B cell (primary cell): ENCODE measurements around the gene MTHFD2L. TPM values are rescaled to one million over a fixed set of nuclear protein-coding genes. Genes with fewer than 3 reads are reported as not detected.

Experiments
- ATAC-seq: fragments of 200-7000 bp; cut with Tn5 transposase; one replicate; pipeline ENCODE4 v1.10.0; 2021; ENCODE audit warnings: low read depth, mild to moderate bottlenecking, moderate number of reproducible peaks, moderate library complexity
- CTCF ChIA-PET: fragments of 350-600 bp; sonication (Branson Sonifier 250); formaldehyde crosslinking; loops from one replicate; lab custom pipeline; 2021; ENCODE audit warnings: antibody characterized with exemption, inconsistent platforms; lab: Charles Lee
- POLR2A ChIA-PET: fragments of 350-600 bp; sonication (Branson Sonifier 250); formaldehyde crosslinking; loops from one replicate; lab custom pipeline; 2021; ENCODE audit warnings: antibody characterized with exemption; lab: Charles Lee
- DNase-seq: peaks from one replicate; pipeline ENCODE4 v3.0.0; 2013
- H2AFZ ChIP-seq: 2 replicates; pipeline ENCODE4 v1.6.1; 2012; ENCODE audit warnings: mild to moderate bottlenecking, low read depth, low read length; ENCODE audit not compliant: insufficient read depth, poor library complexity, severe bottlenecking
- H3K27ac ChIP-seq, 2 donors: 1 replicate in 1 of 2; 2 replicates in 1 of 2; pipeline ENCODE4 v1.5.1; 2012 to 2013; ENCODE audit warnings: low read length in 2 of 2, mild to moderate bottlenecking in 2 of 2, moderate library complexity in 1 of 2
- H3K27me3 ChIP-seq, 4 experiments: fragments of 200-600 bp in 1 of 4; sonication (generic) in 1 of 4; replicated peaks in 1 of 4; 1 replicate in 2 of 4; 2 replicates in 2 of 4; pipeline versions ENCODE4 v1.6.1 to v1.7.0; 2013 to 2016; ENCODE audit warnings: low read length in 3 of 4, mild to moderate bottlenecking in 2 of 4, mixed read lengths in 1 of 4, moderate library complexity in 1 of 4; ENCODE audit not compliant: insufficient read depth in 4 of 4, control insufficient read depth in 3 of 4; ENCODE audit errors: control extremely low read depth in 1 of 4
- H3K36me3 ChIP-seq, 2 experiments: replicated peaks in 1 of 2; 1 replicate in 1 of 2; 2 replicates in 1 of 2; pipeline versions ENCODE4 v1.6.1 to v1.7.1; 2013; ENCODE audit warnings: low read length in 1 of 2; ENCODE audit not compliant: insufficient read depth in 2 of 2, control insufficient read depth in 1 of 2; ENCODE audit errors: control extremely low read depth in 1 of 2, extremely low read depth in 1 of 2
- H3K4me1 ChIP-seq, 2 donors: fragments of 200-600 bp in 1 of 2; sonication (generic) in 1 of 2; 1 replicate in 1 of 2; 2 replicates in 1 of 2; pipeline versions ENCODE4 v1.5.1 to v1.6.1; 2013 to 2017; ENCODE audit warnings: low read length in 2 of 2; ENCODE audit not compliant: control insufficient read depth in 2 of 2, insufficient read depth in 2 of 2
- H3K4me2 ChIP-seq: replicated peaks from 2 replicates; pipeline ENCODE3; 2012; ENCODE audit warnings: mild to moderate bottlenecking, low read depth, low read length; ENCODE audit not compliant: poor library complexity, severe bottlenecking
- H3K4me3 ChIP-seq, 5 experiments: fragments of 200-600 bp in 1 of 5; sonication (generic) in 1 of 5; 1 replicate in 3 of 5; 2 replicates in 2 of 5; pipeline versions ENCODE4 v1.5.1 to v1.7.0; 2011 to 2016; ENCODE audit warnings: low read length in 4 of 5, mild to moderate bottlenecking in 4 of 5, low read depth in 2 of 5, control low read depth in 1 of 5, moderate library complexity in 1 of 5; ENCODE audit not compliant: insufficient read depth in 1 of 5; ENCODE audit errors: control extremely low read depth in 1 of 5, extremely low read depth in 1 of 5
- H3K79me2 ChIP-seq: fragments of 200-600 bp; sonication (generic); one replicate; pipeline ENCODE4 v1.6.0; 2016; ENCODE audit warnings: low read length; ENCODE audit not compliant: control insufficient read depth, insufficient read depth
- H3K9ac ChIP-seq: fragments of 200-600 bp; sonication (generic); 2 replicates; pipeline ENCODE4 v1.6.1; 2017; ENCODE audit warnings: mild to moderate bottlenecking, low read length, moderate library complexity
- H3K9me3 ChIP-seq, 3 donors: one replicate each; pipeline versions ENCODE4 v1.6.1 to v1.7.1; 2013; ENCODE audit warnings: low read length in 2 of 3; ENCODE audit not compliant: control insufficient read depth in 2 of 3, insufficient read depth in 1 of 3; ENCODE audit errors: control extremely low read depth in 1 of 3
- H4K20me1 ChIP-seq: 2 replicates; pipeline ENCODE4 v1.6.0; 2012; ENCODE audit warnings: mild to moderate bottlenecking, low read length; ENCODE audit not compliant: insufficient read depth, control insufficient read depth, poor library complexity, severe bottlenecking
- H3K27ac Mint-ChIP-seq: one replicate; pipeline ENCODE4 v1.8.0; 2021; ENCODE audit warnings: mixed read lengths
- H3K27me3 Mint-ChIP-seq: one replicate; pipeline ENCODE4 v1.8.0; 2021; ENCODE audit warnings: mixed read lengths
- H3K4me1 Mint-ChIP-seq: one replicate; pipeline ENCODE4 v1.8.0; 2021; ENCODE audit warnings: mixed read lengths
- H3K4me3 Mint-ChIP-seq: one replicate; pipeline ENCODE4 v1.8.0; 2021; ENCODE audit warnings: mixed read lengths
- H3K9me3 Mint-ChIP-seq: one replicate; pipeline ENCODE4 v1.8.0; 2022; ENCODE audit warnings: mixed read lengths; ENCODE audit not compliant: insufficient read depth
- CTCF ChIP-seq: fragments of 200-600 bp; IDR thresholded peaks from one replicate; pipeline ENCODE4 v1.8.0; 2022; ENCODE audit warnings: antibody characterized with exemption, mild to moderate bottlenecking
- EZH2 ChIP-seq: IDR thresholded peaks from 2 replicates; pipeline ENCODE4 v1.6.1; 2012; ENCODE audit warnings: borderline replicate concordance, low read depth, mild to moderate bottlenecking, moderate library complexity, low read length; ENCODE audit not compliant: insufficient read depth, poor library complexity, severe bottlenecking
- WGBS: methylation state at CpG from one replicate; pipeline ENCODE4 v1.1.5; 2013; ENCODE audit warnings: missing lambda C conversion rate; ENCODE audit not compliant: insufficient coverage; 5-methylcytosine and 5-hydroxymethylcytosine counted together
- intact Hi-C: fragments of 100-400 bp; cut with micrococcal nuclease; formaldehyde crosslinking; loops from one replicate; pipeline ENCODE4 v1.10.0; 2022
- polyA plus RNA-seq: library from polyadenylated mRNA; depleted of rRNA; stranded (reverse); fragments of >200 nt; gene quantifications from 2 replicates; pipeline ENCODE4 v1.2.3, GENCODE V29; 2012
- total RNA-seq, 2 donors: library from RNA; stranded (reverse); fragments of 120-200 nt in 1 of 2; gene quantifications; 1 replicate in 1 of 2; 2 replicates in 1 of 2; pipeline versions ENCODE4 v1.2.3 to v1.2.4, GENCODE V29; 2013 to 2022

The MTHFD2L gene
- total and polyA plus RNA-seq, 2 donors (not counting 1 experiment from before 2014, with no cell fraction given): 5.5 to 12.6 TPM

DNA sequence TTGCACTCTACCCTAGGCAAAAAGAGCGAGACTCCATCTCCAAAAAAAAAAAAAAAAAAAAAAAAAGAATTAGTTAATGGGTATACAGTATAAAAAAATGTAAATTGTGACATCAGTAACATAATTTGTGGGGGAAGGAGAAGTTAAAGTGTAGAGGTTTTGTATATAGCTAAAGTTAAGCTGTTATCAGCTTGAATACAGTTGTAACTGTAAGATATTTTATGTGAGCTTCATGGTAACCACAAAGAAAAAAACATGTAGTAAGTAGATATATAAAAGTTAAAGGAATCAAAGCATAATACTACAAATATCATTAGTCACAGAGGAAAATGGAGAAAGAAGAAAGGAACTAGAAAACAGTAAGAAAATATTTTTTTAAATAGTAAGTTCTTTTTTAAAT lies 97.2 kb downstream of the MTHFD2L start:
- H3K79me2 ChIP-seq: no peaks in the 10 kb centered on the region
- H3K27ac Mint-ChIP-seq: no peak overlapping the region
- no peak overlapping the region for H3K4me3 ChIP-seq
- TF ChIP-seq EZH2 (no peak), CTCF (no peak)
- no peak overlapping the region for H3K4me3 Mint-ChIP-seq
- intact Hi-C loops: no loop called here
- no peak for DNase-seq
- peaks cover 10% of the 10 kb centered on the region for H3K9me3 Mint-ChIP-seq
- no peaks in the 10 kb centered on the region for H3K4me1 Mint-ChIP-seq
- CTCF ChIA-PET: interaction anchor here (1.1 kb wide), 1 partner anchor 25 kb away, joined by 3 read pairs; no protein-coding TSS in a partner anchor
- no peak overlapping the region for H3K4me2 ChIP-seq
- H3K27me3 Mint-ChIP-seq: no peaks in the 10 kb centered on the region
- no peak overlapping the region for H3K27ac ChIP-seq
- H2AFZ ChIP-seq: no peak overlapping the region
- peaks cover 10 to 14% (median 13%) of the 10 kb centered on the region in 3 donors for H3K9me3 ChIP-seq
- ATAC-seq: no peak
- H3K9ac ChIP-seq: no peak overlapping the region
- H4K20me1 ChIP-seq: no peaks in the 10 kb centered on the region
- no CpG with 5 or more reads among the region's 1 CpG for whole genome bisulfite sequencing
- H3K27me3 ChIP-seq: peaks cover 0 to 3% (median 0%) of the 10 kb centered on the region in 4 experiments
- no peaks in the 10 kb centered on the region for H3K4me1 ChIP-seq
- no peaks in the 10 kb centered on the region for H3K36me3 ChIP-seq
- POLR2A ChIA-PET: no interaction called here

DNA sequence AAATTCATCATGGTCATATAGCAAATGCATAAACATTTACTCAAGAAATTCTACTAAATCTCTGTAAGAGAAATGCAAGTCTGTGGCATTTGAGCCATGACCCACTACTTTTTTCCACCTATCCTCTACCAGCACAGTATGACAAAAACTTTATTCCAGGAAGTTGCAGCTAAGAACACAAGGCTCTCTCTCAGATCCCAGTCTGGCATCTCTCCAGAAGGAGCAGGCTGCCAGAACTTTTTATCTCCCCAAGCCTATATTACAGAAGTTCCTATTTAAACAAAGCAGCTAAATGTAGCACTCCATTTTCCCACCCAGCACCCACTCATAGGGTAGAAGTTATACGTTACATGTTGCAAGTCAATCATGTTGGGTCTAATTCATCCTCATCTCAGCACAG lies 101.0 kb downstream of the MTHFD2L start:
- H3K9me3 ChIP-seq: no peaks in the 10 kb centered on the region
- no peak for DNase-seq
- Mint-ChIP-seq H3K27ac (no peak overlapping the region), H3K4me3 (no peak overlapping the region), H3K4me1 (no peaks in the 10 kb centered on the region), H3K9me3 (no peaks in the 10 kb centered on the region), H3K27me3 (no peaks in the 10 kb centered on the region)
- H4K20me1 ChIP-seq: no peaks in the 10 kb centered on the region
- POLR2A ChIA-PET: no interaction called here
- CTCF ChIA-PET: no interaction called here
- WGBS: no CpG with 5 or more reads among the region's 1 CpG
- H3K9ac ChIP-seq: no peak overlapping the region
- no peak overlapping the region for H3K27ac ChIP-seq
- no peaks in the 10 kb centered on the region for H3K4me1 ChIP-seq
- no peak for ATAC-seq
- H2AFZ ChIP-seq: no peak overlapping the region
- no peak overlapping the region for H3K4me3 ChIP-seq
- H3K79me2 ChIP-seq: no peaks in the 10 kb centered on the region
- no peaks in the 10 kb centered on the region for H3K36me3 ChIP-seq
- no peak for TF ChIP-seq EZH2
- no peak for TF ChIP-seq CTCF
- intact Hi-C loops: no loop called here
- H3K4me2 ChIP-seq: no peak overlapping the region
- H3K27me3 ChIP-seq: no peaks in the 10 kb centered on the region
